MCF 10A (cell line): ENCODE measurements around the gene PGK1. TPM values are rescaled to one million over a fixed set of nuclear protein-coding genes. Genes with fewer than 3 reads are reported as not detected.
"Not testable (repeated sequence)": the region's sequence is repeated elsewhere in the genome, so short reads cannot be mapped to it uniquely, and the experiment has no call there.

ENCODE experiments used
- Bru-seq: library from RNA; stranded (reverse); fragments of 400-500 nt; gene quantifications from one replicate; lab custom pipeline; 2021; lab: Mats Ljungman, UMichigan
- BruChase-seq, 2 experiments: library from RNA; stranded (reverse); fragments of 400-500 nt; gene quantifications; one replicate each; lab custom pipeline; 2021; lab: Mats Ljungman, UMichigan
- BruUV-seq: library from RNA; stranded (reverse); fragments of 400-500 nt; replicated peaks from 2 replicates; lab custom pipeline; 2021; lab: Mats Ljungman, UMichigan
- CTCF ChIA-PET: fragments of 300-600 bp; sonication (Branson Sonifier 250); formaldehyde crosslinking; extraction: SDS; loops from one replicate; lab custom pipeline; 2021; ENCODE audit warnings: antibody characterized with exemption, inconsistent platforms; lab: Yijun Ruan, JAX
- POLR2A ChIA-PET: fragments of 300-600, 350-650 bp; sonication (Branson Sonifier 250); formaldehyde crosslinking; extraction: SDS; loops from one replicate; lab custom pipeline; 2020; ENCODE audit warnings: antibody characterized with exemption, inconsistent platforms; lab: Yijun Ruan, JAX
- DNase-seq: peaks from one replicate; pipeline ENCODE4 v3.0.0-alpha.2; 2018; ENCODE audit not compliant: unreplicated experiment
- H3K27ac Mint-ChIP-seq: one replicate; pipeline ENCODE4 v1.8.0; 2022; ENCODE audit warnings: mild to moderate bottlenecking, low read depth, mixed read lengths; ENCODE audit not compliant: unreplicated experiment
- H3K27me3 Mint-ChIP-seq: one replicate; pipeline ENCODE4 v1.8.0; 2022; ENCODE audit warnings: mixed read lengths; ENCODE audit not compliant: insufficient read depth, unreplicated experiment
- H3K36me3 Mint-ChIP-seq: one replicate; pipeline ENCODE4 v1.8.0; 2022; ENCODE audit warnings: mild to moderate bottlenecking, moderate library complexity, mixed read lengths; ENCODE audit not compliant: insufficient read depth, unreplicated experiment
- H3K4me1 Mint-ChIP-seq: one replicate; pipeline ENCODE4 v1.8.0; 2022; ENCODE audit warnings: mixed read lengths; ENCODE audit not compliant: insufficient read depth, unreplicated experiment
- H3K4me3 Mint-ChIP-seq: one replicate; pipeline ENCODE4 v1.8.0; 2022; ENCODE audit warnings: mild to moderate bottlenecking, moderate library complexity, mixed read lengths; ENCODE audit not compliant: unreplicated experiment
- H3K9me3 Mint-ChIP-seq: one replicate; pipeline ENCODE4 v1.8.0; 2022; ENCODE audit warnings: mixed read lengths; ENCODE audit not compliant: unreplicated experiment
- intact Hi-C: fragments of 100-400 bp; cut with micrococcal nuclease; formaldehyde crosslinking; loops from 2 replicates; pipeline ENCODE4 v1.14.1; 2022
- long read RNA-seq: library from polyadenylated mRNA; stranded (forward); transcript quantifications from one replicate; pipeline ENCODE4 v2.0.0, GENCODE V29; 2022
- total RNA-seq: library from RNA; stranded (reverse); gene quantifications from 2 replicates; pipeline ENCODE4 v1.2.3, GENCODE V29; 2022
- TF ChIP-seq, protein P1 (sequence below): fragments of 200-600 bp; IDR thresholded peaks from one replicate; pipeline ENCODE4 v1.8.0; 2022; ENCODE audit warnings: antibody characterized with exemption, mild to moderate bottlenecking; ENCODE audit not compliant: unreplicated experiment

Gene PGK1
- 279 and 310 TPM in 2 replicates for total RNA-seq
- Bru-seq, nascent RNA: percentile 74 among the genes with signal in this experiment
- percentile 84 among the genes with signal in this experiment for BruChase-seq, experiment 1, labeled RNA remaining after a 6-hour chase
- BruChase-seq, experiment 2, labeled RNA remaining after a 2-hour chase: percentile 73 among the genes with signal in this experiment
- long read RNA-seq, full-length matches to known transcripts: 1,040 of 1,113 reads
- long read RNA-seq, partial matches to known transcripts: 31 of 1,113 reads
- long read RNA-seq, other reads (novel, unspliced or antisense): 42 of 1,113 reads

DNA sequence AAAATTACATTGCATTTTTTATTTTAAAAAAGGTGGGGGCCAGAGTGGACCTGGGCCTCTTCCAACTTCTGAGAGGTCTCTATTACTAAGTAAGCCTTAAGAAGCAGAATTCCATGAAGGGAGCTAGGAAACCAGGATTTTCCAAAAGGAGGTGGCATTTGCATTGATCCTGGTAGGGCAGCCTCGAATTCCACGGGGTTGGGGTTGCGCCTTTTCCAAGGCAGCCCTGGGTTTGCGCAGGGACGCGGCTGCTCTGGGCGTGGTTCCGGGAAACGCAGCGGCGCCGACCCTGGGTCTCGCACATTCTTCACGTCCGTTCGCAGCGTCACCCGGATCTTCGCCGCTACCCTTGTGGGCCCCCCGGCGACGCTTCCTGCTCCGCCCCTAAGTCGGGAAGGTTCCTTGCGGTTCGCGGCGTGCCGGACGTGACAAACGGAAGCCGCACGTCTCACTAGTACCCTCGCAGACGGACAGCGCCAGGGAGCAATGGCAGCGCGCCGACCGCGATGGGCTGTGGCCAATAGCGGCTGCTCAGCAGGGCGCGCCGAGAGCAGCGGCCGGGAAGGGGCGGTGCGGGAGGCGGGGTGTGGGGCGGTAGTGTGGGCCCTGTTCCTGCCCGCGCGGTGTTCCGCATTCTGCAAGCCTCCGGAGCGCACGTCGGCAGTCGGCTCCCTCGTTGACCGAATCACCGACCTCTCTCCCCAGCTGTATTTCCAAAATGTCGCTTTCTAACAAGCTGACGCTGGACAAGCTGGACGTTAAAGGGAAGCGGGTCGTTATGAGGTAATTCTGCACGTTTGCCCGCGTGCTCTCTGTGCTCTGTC lies at the start of gene PGK1:
PGK1 (plus strand) TSS at position 626 of the 824 bp plus-strand sequence; CDS start at position 719, 93 bp downstream.
- ChIA-PET POLR2A (interaction anchor here (0.5 to 2.0 kb wide), 10 partner anchors 11 to 507 kb away, joined by 3 to 15 read pairs (median 4); partner anchors contain the start of genes COX7B and MAGT1), CTCF (interaction anchor here (1.2 to 3.1 kb wide), 3 partner anchors 12 to 203 kb away, joined by 4 to 16 read pairs (median 7); no protein-coding TSS in a partner anchor)
- H3K4me3 Mint-ChIP-seq: peak within 1 kb of the TSS; percentile 78
- H3K27ac Mint-ChIP-seq: peak within 1 kb of the TSS; percentile 86
- DNase-seq: peak; percentile 92
- H3K4me1 Mint-ChIP-seq: peaks cover 18% of the 10 kb centered on the region
- peaks cover 7% of the 10 kb centered on the region for H3K9me3 Mint-ChIP-seq
- H3K36me3 Mint-ChIP-seq: peaks cover 14% of the 10 kb centered on the region
- no TSS peak for BruUV-seq
- H3K27me3 Mint-ChIP-seq: no peaks in the 10 kb centered on the region
- intact Hi-C loops: no loop called here
- TF ChIP-seq, protein P1, sequence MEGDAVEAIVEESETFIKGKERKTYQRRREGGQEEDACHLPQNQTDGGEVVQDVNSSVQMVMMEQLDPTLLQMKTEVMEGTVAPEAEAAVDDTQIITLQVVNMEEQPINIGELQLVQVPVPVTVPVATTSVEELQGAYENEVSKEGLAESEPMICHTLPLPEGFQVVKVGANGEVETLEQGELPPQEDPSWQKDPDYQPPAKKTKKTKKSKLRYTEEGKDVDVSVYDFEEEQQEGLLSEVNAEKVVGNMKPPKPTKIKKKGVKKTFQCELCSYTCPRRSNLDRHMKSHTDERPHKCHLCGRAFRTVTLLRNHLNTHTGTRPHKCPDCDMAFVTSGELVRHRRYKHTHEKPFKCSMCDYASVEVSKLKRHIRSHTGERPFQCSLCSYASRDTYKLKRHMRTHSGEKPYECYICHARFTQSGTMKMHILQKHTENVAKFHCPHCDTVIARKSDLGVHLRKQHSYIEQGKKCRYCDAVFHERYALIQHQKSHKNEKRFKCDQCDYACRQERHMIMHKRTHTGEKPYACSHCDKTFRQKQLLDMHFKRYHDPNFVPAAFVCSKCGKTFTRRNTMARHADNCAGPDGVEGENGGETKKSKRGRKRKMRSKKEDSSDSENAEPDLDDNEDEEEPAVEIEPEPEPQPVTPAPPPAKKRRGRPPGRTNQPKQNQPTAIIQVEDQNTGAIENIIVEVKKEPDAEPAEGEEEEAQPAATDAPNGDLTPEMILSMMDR: no peak

DNA sequence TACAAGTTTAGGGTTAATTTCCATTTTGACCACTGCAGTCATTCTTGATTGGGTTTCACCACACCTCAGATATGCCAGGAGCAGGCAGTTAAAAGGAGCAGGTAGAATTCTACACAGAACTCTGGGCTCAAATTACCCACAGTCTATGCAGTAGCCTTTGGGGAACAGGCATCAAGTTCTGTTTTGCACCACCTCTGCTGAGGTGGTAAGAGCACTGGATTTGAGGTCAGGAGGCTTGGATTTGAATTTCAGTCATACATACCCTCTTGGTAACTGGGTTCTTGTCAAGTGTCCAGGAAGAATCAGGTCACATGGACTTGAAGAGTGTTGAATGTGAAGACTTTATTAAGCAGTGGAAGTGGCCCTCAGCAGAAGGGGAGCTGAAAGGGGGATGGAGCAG lies 40.4 kb upstream of the PGK1 start:
- no peaks in the 10 kb centered on the region for H3K4me1 Mint-ChIP-seq
- no peaks in the 10 kb centered on the region for H3K36me3 Mint-ChIP-seq
- H3K9me3 Mint-ChIP-seq: no peaks in the 10 kb centered on the region
- no TSS peak for BruUV-seq
- TF ChIP-seq, protein P1: no peak
- H3K4me3 Mint-ChIP-seq: no peak overlapping the region
- intact Hi-C loops: no loop called here
- H3K27me3 Mint-ChIP-seq: no peaks in the 10 kb centered on the region
- DNase-seq: no peak
- ChIA-PET POLR2A (no interaction called here), CTCF (interaction anchor here (0.6 to 0.7 kb wide), 2 partner anchors 39 to 52 kb away, joined by 3 to 4 read pairs; no protein-coding TSS in a partner anchor)
- H3K27ac Mint-ChIP-seq: peak overlapping the region; percentile 46

DNA sequence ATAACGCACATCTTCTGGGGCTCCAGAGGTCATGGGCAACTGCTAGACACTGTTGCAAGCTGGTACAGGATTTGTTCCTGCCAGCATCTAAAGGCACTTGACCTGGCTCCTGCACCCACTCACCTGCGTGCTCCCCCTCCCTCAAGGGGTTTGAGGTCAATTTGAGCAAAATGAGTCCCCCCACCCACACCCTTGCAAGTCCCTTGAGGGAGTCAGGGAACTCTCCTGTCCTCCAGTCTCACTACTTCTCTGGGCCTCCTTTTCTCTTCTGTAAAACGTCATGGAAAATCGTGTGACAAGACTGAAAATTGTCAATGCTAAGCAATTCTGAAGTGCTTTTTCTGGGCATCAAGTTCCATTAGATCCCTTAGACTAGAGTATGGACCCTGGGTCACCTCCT lies 39.9 kb upstream of the PGK1 start:
- POLR2A ChIA-PET: interaction anchor here (1.0 kb wide), 1 partner anchor 39 kb away, joined by 4 read pairs; no protein-coding TSS in a partner anchor
- H3K4me1 Mint-ChIP-seq: no peaks in the 10 kb centered on the region

DNA sequence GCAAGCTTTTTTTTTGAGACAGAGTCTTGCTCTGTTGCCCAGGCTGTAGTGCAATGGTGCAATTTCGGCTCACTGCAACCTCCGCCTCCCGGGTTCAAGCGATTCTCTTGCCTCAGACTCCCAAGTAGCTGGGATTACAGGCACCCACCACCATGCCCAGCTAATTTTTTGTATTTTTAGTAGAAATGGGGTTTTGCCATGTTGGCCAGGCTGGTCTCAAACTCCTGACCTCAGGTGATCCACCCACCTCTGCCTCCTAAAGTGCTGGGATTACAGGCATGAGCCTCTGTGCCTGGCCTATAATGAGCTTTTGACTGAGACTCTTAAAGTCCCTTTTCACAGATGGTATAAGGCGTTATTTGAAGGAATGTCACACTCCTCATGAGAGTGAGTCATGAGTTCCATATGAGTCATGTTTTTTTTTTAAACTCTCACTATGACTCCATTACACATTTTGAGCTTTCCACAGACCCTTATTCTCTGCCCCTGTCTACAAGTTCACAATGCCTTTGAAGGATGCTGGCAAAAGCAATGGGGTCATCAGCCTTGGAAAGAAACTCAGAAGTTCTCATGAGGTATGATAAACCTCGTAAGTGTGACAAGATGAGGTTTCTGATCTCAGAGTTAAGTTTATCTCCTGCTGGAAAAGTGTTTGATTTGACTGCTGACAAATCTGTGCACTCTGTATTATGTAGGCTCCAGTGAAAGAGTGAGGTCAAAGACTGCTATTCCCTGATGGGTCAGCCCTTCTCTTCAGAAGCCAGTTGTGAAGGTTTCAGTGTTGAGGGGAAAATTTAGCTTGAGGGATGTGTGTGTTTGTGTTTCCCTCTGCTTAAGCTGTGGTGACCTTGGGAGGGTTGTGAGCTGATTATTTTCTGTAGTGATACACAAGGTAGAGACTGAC lies 39.1 kb upstream of the PGK1 start:
- H3K4me1 Mint-ChIP-seq, H3K4me3 Mint-ChIP-seq, intact Hi-C loops, H3K9me3 Mint-ChIP-seq, H3K36me3 Mint-ChIP-seq, BruUV-seq, H3K27me3 Mint-ChIP-seq: not testable (repeated sequence)
- POLR2A ChIA-PET: interaction anchor here (0.6 to 1.0 kb wide), 2 partner anchors 38 to 1369 kb away, joined by 3 to 4 read pairs; no protein-coding TSS in a partner anchor
- H3K27ac Mint-ChIP-seq: peak overlapping the region; percentile 46
- CTCF ChIA-PET: interaction anchor here (0.6 to 1.0 kb wide), 3 partner anchors 12 to 39 kb away, joined by 3 to 4 read pairs (median 4); partner anchors contain the start of gene PGK1
- DNase-seq: peak; percentile 51

More for the DNA sequence above, 39.9 kb upstream of the PGK1 start:
- H3K27me3 Mint-ChIP-seq: no peaks in the 10 kb centered on the region
- H3K27ac Mint-ChIP-seq: peak overlapping the region; percentile 46
- BruUV-seq: no TSS peak
- no peak for DNase-seq
- H3K36me3 Mint-ChIP-seq: no peaks in the 10 kb centered on the region
- no peaks in the 10 kb centered on the region for H3K9me3 Mint-ChIP-seq
- TF ChIP-seq, protein P1: no peak
- no peak overlapping the region for H3K4me3 Mint-ChIP-seq
- CTCF ChIA-PET: no interaction called here
- intact Hi-C loops: no loop called here
